IPS DF 6.9 (cell line): ENCODE data around the gene RAPGEF4.

Source experiments
- DNase-seq: peaks from one replicate; pipeline ENCODE4 v3.0.0-alpha.2; 2013; ENCODE audit warnings: low read depth, low spot score
- H3K27ac ChIP-seq: one replicate; pipeline ENCODE4 v1.5.1; 2013; ENCODE audit warnings: low read length, control low read depth
- H3K27me3 ChIP-seq: 2 replicates; pipeline ENCODE4 v1.6.1; 2013; ENCODE audit warnings: mild to moderate bottlenecking, low read length; ENCODE audit not compliant: control insufficient read depth, insufficient read depth
- H3K36me3 ChIP-seq: 2 replicates; pipeline ENCODE4 v1.6.1; 2013; ENCODE audit warnings: low read length; ENCODE audit not compliant: control insufficient read depth, insufficient read depth
- H3K4me1 ChIP-seq: 2 replicates; pipeline ENCODE4 v1.6.1; 2013; ENCODE audit warnings: low read length; ENCODE audit not compliant: control insufficient read depth, insufficient read depth
- H3K4me3 ChIP-seq: 2 replicates; pipeline ENCODE4 v1.5.1; 2013; ENCODE audit warnings: mild to moderate bottlenecking, low read length
- H3K9me3 ChIP-seq: 2 replicates; pipeline ENCODE4 v1.6.1; 2013; ENCODE audit warnings: low read length, inconsistent platforms; ENCODE audit not compliant: control insufficient read depth, insufficient read depth
- WGBS: extraction: QIAGEN DNeasy Blood & Tissue Kit; methylation state at CpG from one replicate; pipeline ENCODE4 v1.1.7; 2013; ENCODE audit warnings: mixed read lengths, missing lambda C conversion rate; ENCODE audit not compliant: insufficient read length, insufficient coverage; 5-methylcytosine and 5-hydroxymethylcytosine counted together

RAPGEF4 gene

DNA sequence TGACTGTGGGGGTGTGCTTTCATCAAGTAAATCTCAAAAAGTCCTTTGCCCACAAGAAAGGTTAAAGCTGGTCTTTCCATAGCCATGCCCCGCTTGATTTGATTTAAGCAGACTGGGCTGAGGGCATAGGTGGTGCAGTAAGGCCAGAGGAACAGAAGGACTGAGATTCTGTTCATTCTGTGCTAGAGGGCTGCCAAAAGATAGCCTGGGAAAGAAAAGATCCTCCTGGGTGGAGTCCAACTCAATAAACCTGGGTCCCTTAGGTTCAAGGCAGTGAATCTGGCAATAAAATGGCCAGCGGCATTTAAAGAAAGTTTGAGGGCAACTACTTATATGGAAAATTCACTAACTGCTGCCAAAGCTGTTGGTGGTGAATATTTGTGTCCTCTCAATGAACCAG, 280.8 kb downstream of the RAPGEF4 start:
- no peak overlapping the region for H3K4me3 ChIP-seq
- no peaks in the 10 kb centered on the region for H3K27me3 ChIP-seq
- no peak for DNase-seq
- H3K9me3 ChIP-seq, result no peaks in the 10 kb centered on the region
- no peaks in the 10 kb centered on the region for H3K4me1 ChIP-seq
- H3K27ac ChIP-seq, result no peak overlapping the region
- no CpG with 5 or more reads among the region's 2 CpGs for WGBS
- H3K36me3 ChIP-seq, result no peaks in the 10 kb centered on the region

DNA sequence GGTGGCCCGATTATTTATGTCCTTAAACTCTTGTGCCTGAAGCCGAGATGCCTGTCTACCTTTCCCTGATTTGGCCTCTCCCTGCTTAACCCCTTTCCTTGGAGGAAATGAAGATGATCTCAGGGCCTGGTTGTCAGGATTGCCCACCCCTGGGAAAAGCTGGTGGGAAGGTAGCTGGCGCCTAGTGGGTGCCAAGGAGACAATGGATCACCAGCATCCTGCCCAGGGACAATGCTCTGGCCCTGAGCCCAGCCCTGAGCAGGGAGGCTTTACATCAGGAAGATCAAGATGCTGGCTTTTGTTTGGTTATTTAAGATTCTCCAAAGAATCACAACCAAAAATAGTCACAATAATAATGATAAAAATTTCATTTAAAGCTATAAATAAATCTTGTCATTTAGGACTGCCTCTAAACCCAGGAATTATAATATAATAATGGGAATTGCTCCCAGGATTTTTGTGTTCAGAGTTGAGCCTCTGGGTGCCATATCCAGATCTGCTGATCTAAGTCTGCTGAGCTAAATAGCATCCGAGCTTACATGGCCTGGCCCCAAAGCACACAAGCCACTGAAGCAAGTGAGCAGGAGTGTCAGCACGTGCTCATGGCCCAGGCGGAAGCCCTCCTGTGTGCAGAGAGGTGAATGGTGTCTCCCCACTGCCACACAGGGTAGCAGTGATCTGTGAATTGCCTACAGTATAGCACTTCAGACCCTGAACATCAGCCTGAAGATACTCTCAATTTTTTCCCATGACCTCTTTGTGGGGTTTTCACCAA, 282.2 kb downstream of the RAPGEF4 start:
- H3K4me1 ChIP-seq, result no peaks in the 10 kb centered on the region
- no peak for DNase-seq
- H3K27ac ChIP-seq, result no peak overlapping the region
- no peak overlapping the region for H3K4me3 ChIP-seq
- no peaks in the 10 kb centered on the region for H3K9me3 ChIP-seq
- no peaks in the 10 kb centered on the region for H3K27me3 ChIP-seq
- H3K36me3 ChIP-seq, result no peaks in the 10 kb centered on the region
- no CpG with 5 or more reads among the region's 6 CpGs for WGBS

DNA sequence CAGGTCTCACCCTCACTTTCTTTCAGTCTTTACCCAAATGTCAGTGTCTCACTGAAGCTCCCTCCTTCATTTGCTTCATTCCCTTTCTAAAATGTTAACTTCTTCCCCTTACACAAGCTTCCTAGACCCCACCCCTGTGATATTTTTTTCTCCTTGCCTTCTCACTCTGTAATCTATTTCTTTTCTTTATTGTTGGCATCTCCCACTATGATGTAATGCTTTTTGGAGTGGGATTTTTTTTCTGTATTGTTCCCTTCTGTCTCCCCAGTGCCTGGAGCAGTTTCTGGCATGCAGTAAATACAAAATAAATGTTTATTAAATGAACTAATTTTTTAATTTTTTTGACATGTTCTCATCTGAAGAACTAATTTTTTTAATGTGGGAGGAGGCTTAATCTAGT, 284.1 kb downstream of the RAPGEF4 start:
- DNase-seq, result no peak
- no peak overlapping the region for H3K4me3 ChIP-seq
- H3K36me3 ChIP-seq, result no peaks in the 10 kb centered on the region
- no peak overlapping the region for H3K27ac ChIP-seq
- H3K27me3 ChIP-seq, result no peaks in the 10 kb centered on the region
- H3K9me3 ChIP-seq, result no peaks in the 10 kb centered on the region
- H3K4me1 ChIP-seq, result no peaks in the 10 kb centered on the region

DNA sequence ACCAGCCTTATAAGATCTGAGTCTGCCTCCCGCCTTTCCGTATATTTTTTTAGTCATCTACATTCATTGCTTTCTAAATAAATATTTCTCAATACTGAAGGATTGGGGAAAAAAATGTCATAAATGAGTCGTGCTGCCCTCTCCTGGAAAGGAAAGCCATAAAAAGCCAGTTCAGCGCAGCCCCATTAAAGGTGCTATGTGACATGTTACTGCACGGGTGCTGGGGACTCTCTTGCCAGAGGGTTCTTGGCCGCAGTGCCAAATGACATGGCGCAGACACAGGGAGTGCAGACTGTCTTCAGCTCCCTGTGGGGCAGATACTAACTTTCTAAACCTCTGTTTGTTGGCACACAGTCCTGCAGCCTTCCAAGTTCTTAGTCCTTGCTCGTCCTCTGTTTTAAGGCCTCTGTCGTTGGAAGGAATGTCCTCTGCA, 286.3 kb downstream of the RAPGEF4 start:
- Histone ChIP-seq H3K4me1 (no peaks in the 10 kb centered on the region), H3K36me3 (no peaks in the 10 kb centered on the region), H3K9me3 (no peaks in the 10 kb centered on the region), H3K27me3 (no peaks in the 10 kb centered on the region), H3K4me3 (no peak overlapping the region), H3K27ac (no peak overlapping the region)
- no peak for DNase-seq
- WGBS, result no CpG with 5 or more reads among the region's 9 CpGs

DNA sequence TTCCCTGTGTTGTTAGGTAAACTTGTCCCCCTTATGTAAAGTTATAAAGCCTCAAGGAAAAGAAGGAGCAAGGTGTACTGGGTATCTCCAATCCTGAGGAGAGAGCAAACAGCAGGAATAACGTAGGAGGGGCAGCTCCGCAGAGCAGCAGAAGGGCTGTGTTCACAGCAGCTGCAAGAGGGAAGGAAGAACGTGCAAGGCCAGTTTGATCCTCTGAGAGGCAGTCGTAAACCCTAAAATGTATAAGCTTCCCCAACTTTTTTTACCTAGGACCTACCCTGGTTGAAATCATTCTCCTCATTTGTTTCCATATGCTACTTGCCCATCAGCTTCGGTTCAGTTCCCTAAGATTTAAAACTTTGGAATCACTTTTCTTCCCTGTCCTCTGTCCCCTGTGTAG, 288.1 kb downstream of the RAPGEF4 start:
- DNase-seq, result no peak
- no CpG with 5 or more reads among the region's 5 CpGs for WGBS
- Histone ChIP-seq H3K4me3 (no peak overlapping the region), H3K27me3 (no peaks in the 10 kb centered on the region), H3K27ac (no peak overlapping the region), H3K36me3 (no peaks in the 10 kb centered on the region), H3K9me3 (no peaks in the 10 kb centered on the region), H3K4me1 (no peaks in the 10 kb centered on the region)

DNA sequence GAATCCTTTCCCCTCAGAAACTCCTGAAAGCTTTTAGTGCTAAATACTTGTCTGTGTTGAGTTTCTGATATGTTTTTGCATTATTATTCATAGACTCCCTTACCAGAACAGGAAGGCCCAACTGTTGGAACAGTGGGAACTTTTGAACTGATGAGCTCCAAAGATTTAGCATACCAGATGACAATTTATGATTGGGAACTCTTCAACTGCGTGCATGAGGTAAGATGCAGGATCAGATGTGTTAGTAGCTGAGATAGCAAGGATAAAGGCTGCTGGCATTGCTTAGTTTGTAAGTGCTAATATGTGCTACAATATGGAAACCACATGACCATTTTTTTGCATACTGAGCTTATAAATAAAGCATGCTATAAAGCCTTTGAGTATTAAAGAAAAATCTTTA, 290.8 kb downstream of the RAPGEF4 start:
- no peaks in the 10 kb centered on the region for H3K27me3 ChIP-seq
- no peak for DNase-seq
- H3K4me3 ChIP-seq, result no peak overlapping the region
- no peak overlapping the region for H3K27ac ChIP-seq
- H3K4me1 ChIP-seq, result no peaks in the 10 kb centered on the region
- no peaks in the 10 kb centered on the region for H3K9me3 ChIP-seq
- H3K36me3 ChIP-seq, result no peaks in the 10 kb centered on the region
- WGBS, result no CpG with 5 or more reads among the region's 1 CpG

DNA sequence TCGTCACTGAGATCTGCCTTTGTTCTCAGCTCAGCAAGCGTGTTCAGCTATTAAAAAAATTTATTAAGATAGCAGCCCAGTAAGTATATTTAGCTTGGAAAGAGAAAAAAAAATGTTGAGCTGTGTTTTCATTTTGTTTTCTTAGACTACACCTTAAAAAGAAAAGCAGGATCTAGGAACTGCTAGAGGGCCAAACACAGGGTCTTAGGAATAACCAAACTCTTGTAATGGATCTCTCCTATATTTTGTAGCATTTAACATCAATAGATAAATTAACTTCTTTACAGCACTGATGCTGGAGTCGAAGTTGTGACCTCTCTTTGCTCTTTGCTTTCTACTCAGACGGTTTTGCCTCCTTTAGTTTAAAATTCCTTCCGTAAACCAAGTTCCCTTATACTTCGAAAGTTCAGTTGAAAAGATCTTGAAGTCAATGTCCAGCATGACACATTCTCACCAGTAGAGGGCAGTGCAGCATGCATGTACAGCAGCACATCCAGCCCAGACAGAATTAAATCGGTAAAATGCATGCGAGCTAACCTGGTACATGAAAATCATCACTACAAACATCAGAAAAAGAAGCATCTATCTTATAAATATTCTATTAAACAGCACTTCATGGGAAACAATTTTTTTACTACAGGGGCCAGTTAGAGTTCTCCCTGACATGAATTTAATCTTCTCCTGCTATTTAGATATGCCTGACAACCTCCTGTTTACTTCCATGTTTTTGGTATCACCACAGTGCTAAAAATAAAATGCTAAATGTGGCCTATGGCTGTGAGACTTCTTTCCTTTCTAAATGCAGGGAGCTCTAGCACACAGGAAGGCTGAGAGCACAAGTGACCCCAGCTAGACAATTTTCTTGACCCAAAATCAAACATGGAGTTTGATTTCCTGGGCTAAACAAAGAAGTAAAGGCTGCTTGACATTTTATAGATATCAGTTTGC, 291.8 kb downstream of the RAPGEF4 start:
- Histone ChIP-seq H3K4me3 (no peak overlapping the region), H3K36me3 (no peaks in the 10 kb centered on the region), H3K27ac (no peak overlapping the region), H3K9me3 (no peaks in the 10 kb centered on the region), H3K27me3 (no peaks in the 10 kb centered on the region), H3K4me1 (no peaks in the 10 kb centered on the region)
- DNase-seq, result peak; percentile 93
- WGBS, result no CpG with 5 or more reads among the region's 8 CpGs

DNA sequence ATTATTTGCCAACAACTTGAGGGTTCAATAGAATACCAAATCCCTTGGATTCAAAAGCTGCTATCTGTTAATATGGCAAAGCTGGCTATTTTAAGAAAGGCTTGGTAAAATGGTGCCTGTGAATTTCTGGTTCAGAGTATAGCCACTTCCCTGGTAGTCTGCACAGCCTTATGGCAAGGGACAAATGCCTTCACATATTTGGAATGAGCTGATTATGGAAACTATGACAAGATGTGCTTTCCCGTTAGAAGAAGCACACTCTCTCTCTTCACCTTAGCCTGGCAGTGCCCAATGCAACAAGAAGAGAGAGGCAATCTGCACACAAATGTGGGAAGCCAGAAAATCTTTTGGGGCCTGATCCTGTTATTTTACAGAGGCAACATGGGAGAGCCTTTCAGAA, 292.5 kb downstream of the RAPGEF4 start:
- DNase-seq, result no peak
- no peaks in the 10 kb centered on the region for H3K9me3 ChIP-seq
- no peaks in the 10 kb centered on the region for H3K27me3 ChIP-seq
- no peak overlapping the region for H3K4me3 ChIP-seq
- no peak overlapping the region for H3K27ac ChIP-seq
- no peaks in the 10 kb centered on the region for H3K4me1 ChIP-seq
- WGBS, result no CpG with 5 or more reads among the region's 1 CpG
- H3K36me3 ChIP-seq, result no peaks in the 10 kb centered on the region

DNA sequence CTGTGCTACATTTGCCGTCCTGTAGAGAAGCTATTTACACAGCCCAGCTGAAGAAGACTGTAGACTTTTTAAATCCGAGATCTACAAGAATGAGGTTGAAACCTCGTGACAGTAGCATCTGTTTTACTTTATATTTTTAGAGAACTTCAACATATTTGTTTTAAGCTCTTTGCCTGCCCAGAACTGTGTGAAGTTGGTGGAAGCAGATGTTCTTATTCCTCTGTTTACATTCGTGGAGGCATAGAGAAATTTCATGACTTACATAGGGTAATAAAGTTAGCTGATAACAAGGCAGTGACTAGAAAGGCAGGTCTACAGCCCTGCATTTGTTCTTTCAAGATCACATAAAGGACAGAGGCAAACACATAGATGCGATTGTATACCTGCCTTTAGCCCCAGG, 293.0 kb downstream of the RAPGEF4 start:
- Histone ChIP-seq H3K4me1 (no peaks in the 10 kb centered on the region), H3K9me3 (no peaks in the 10 kb centered on the region), H3K27ac (no peak overlapping the region), H3K36me3 (no peaks in the 10 kb centered on the region), H3K4me3 (no peak overlapping the region), H3K27me3 (no peaks in the 10 kb centered on the region)
- WGBS, result no CpG with 5 or more reads among the region's 5 CpGs
- DNase-seq, result no peak

DNA sequence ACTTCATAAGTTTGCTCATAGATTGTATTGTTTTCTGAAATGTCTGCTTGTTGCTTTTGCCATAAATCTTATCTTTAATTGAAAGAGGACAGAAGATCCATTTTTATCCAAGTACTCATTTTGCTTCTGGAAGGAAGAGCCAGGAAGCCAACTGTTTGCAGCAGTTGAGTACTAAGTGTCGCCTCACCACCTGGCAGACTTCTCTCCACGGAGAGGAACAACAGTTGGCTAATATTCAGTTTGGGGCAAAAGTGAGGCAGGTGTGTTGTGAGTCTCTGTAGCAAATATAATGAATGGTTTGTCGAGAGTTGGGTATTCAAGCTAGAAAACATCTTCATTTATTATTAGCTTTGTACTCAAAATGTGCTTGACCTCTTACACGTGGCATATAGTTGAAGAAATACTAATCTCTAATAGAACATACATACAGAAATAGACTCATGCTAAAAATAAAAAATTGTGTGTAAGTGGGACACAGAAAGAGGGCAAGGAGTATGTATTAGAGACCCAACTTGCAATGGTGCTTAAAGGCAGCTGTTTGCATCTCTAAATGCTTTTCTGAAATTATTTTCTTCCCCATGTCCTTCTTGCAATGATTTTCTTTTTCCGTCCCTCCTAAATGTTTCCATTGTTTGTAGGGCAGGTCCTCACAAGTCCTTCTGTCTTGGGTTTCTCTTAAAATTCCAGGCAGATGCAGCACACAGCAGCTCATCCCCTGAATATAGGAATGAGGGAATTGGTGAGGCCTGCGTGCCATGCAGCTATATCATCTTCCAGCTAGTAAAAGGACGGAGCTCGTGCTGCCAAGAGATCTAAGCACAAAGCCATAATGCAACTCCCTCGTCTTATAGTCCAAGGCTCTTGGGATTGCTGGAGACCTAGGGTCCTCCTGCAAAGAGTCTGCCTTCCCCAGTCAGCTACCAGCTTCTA, 295.2 kb downstream of the RAPGEF4 start:
- H3K4me1 ChIP-seq, result no peaks in the 10 kb centered on the region
- H3K9me3 ChIP-seq, result no peaks in the 10 kb centered on the region
- no CpG with 5 or more reads among the region's 9 CpGs for WGBS
- no peaks in the 10 kb centered on the region for H3K36me3 ChIP-seq
- no peak overlapping the region for H3K27ac ChIP-seq
- H3K27me3 ChIP-seq, result no peaks in the 10 kb centered on the region
- DNase-seq, result no peak
- no peak overlapping the region for H3K4me3 ChIP-seq
